LNCaP clone FGC (cell line): ENCODE data around the gene MSRB1.

Experiments
- DNase-seq: peaks from one replicate; pipeline ENCODE4 v3.0.0-alpha.2; 2011; ENCODE audit warnings: low read depth
- H3K4me3 ChIP-seq: 2 replicates; pipeline ENCODE4 v1.5.1; 2011; ENCODE audit warnings: mild to moderate bottlenecking, low read depth, low read length, control low read depth
- TF ChIP-seq, protein P1 (sequence below): IDR thresholded peaks from 2 replicates; pipeline ENCODE4 v1.5.1; 2012; ENCODE audit warnings: mild to moderate bottlenecking; ENCODE audit not compliant: control insufficient read depth, insufficient read depth; ENCODE audit errors: extremely low read depth

The MSRB1 gene

GRCh38 chr16:1989209-1990100 lies 46.5 kb upstream of the MSRB1 start, which contains the start of gene SYNGR3:
TSS of gene SYNGR3 (plus strand) at chr16:1989970. CDS start at chr16:1990103, 133 bp downstream.
- TF ChIP-seq, protein P1, sequence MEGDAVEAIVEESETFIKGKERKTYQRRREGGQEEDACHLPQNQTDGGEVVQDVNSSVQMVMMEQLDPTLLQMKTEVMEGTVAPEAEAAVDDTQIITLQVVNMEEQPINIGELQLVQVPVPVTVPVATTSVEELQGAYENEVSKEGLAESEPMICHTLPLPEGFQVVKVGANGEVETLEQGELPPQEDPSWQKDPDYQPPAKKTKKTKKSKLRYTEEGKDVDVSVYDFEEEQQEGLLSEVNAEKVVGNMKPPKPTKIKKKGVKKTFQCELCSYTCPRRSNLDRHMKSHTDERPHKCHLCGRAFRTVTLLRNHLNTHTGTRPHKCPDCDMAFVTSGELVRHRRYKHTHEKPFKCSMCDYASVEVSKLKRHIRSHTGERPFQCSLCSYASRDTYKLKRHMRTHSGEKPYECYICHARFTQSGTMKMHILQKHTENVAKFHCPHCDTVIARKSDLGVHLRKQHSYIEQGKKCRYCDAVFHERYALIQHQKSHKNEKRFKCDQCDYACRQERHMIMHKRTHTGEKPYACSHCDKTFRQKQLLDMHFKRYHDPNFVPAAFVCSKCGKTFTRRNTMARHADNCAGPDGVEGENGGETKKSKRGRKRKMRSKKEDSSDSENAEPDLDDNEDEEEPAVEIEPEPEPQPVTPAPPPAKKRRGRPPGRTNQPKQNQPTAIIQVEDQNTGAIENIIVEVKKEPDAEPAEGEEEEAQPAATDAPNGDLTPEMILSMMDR, result no peak
- no peak for DNase-seq
- no peak within 1 kb of the TSS for H3K4me3 ChIP-seq

GRCh38 chr16:1987198-1987597 lies 44.2 kb upstream of the MSRB1 start:
- TF ChIP-seq, protein P1, result no peak
- H3K4me3 ChIP-seq, result no peak overlapping the region
- DNase-seq, result no peak

- TF ChIP-seq, protein P1, result no peak
- no peak for DNase-seq
- peak overlapping the region; percentile 73 for H3K4me3 ChIP-seq
Observed at GRCh38 chr16:1985466-1986150, 42.6 kb upstream of the MSRB1 start.

DNA sequence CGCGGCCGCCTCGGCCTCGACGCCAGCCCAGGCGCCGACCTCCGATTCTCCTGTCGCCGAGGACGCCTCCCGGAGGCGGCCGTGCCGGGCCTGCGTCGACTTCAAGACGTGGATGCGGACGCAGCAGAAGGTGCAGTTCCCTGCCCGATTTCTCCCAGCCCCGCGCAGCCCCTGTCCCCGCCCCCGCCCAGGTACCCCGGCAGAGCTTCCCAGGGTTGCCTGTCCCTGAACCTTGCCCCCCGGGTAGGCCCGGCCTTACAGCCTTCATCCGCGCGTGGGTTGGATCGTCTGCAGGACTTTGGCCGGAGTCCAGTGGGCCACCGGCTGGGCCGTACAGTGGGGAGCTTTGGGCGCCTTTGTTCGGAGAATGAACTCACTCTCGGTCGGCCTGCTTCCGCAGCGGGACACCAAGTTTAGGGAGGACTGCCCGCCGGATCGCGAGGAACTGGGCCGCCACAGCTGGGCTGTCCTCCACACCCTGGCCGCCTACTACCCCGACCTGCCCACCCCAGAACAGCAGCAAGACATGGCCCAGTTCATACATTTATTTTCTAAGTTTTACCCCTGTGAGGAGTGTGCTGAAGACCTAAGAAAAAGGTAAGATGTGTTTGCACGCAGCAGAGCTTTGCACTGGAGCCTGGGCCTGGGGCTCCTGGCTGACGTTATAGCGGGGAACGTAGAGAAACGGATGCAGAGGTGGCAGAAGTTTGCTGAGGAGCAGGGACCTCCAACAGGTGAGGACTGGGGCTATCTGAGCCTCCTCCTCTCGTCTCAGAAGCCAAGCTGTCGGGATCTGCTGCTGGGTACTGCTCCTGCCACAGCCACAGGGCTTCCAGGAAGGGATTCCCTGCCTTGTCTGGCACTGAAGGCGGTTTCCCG lies 41.6 kb upstream of the MSRB1 start:
- DNase-seq, result no peak
- TF ChIP-seq, protein P1, result no peak
- peak overlapping the region; percentile 73 for H3K4me3 ChIP-seq

DNA sequence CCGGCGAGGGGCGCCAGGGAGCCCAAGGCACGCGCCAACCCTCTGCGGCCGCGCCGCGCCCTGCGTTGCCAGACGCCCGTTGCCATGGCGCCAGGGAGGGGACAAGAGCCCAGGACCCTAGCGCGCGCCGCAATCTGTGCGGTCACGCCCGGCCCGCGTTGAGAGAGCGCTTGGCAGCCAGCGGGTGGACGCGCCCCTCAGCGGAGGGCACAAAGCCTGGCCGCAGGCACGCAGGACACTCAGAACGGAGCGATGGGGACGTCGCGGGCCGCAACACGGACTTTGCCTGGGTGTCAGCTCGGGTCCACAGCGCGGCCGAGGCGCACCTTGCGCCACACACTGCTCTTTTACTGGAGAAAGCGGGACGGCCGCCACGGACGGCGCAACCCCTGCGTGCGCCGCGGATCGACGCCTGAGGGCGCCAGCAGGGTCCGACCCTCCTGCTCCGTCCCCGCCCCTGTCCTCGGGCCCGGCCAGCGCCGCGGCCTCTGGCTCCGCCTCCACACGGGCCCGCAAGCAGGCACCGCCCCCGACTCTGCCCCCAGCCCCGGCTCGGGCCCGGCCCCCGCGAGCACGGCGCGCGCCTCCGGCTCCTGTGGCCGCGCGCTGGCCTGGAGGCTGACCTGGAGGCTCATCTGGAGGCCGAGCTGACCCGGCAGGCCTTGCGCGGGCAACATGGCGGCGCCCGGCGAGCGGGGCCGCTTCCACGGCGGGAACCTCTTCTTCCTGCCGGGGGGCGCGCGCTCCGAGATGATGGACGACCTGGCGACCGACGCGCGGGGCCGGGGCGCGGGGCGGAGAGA lies 40.7 kb upstream of the MSRB1 start, which contains the start of gene GFER:
Gene GFER (plus strand): TSS at position 650 of the 803 bp plus-strand sequence. CDS start 26 bp downstream, at position 676.
- TF ChIP-seq, protein P1, result peak; percentile 72
- peak; percentile 78 for DNase-seq
- H3K4me3 ChIP-seq, result peak within 1 kb of the TSS; percentile 73
